ENCODE data around the gene PCP4L1.

Gene PCP4L1

GRCh38 chr1:161260376-161261260 is 2.1 kb downstream of the PCP4L1 start:
- H3K27me3 ChIP-seq (ENCODE audit: control insufficient read depth, insufficient read depth, low read length), result peaks cover 3% of the 10 kb centered on the region
- H3K4me3 ChIP-seq (ENCODE audit: low read length), result no peak overlapping the region
- no peaks in the 10 kb centered on the region for H3K36me3 ChIP-seq (ENCODE audit: control insufficient read depth, insufficient read depth, low read length)
- peak overlapping the region; percentile 36 for H3K27ac ChIP-seq (ENCODE audit: low read depth, low read length)
- no peak overlapping the region for H3K9ac ChIP-seq (ENCODE audit: low read length)
- peaks cover 2% of the 10 kb centered on the region for H3K4me1 ChIP-seq (ENCODE audit: control insufficient read depth, insufficient read depth, low read length)

DNA sequence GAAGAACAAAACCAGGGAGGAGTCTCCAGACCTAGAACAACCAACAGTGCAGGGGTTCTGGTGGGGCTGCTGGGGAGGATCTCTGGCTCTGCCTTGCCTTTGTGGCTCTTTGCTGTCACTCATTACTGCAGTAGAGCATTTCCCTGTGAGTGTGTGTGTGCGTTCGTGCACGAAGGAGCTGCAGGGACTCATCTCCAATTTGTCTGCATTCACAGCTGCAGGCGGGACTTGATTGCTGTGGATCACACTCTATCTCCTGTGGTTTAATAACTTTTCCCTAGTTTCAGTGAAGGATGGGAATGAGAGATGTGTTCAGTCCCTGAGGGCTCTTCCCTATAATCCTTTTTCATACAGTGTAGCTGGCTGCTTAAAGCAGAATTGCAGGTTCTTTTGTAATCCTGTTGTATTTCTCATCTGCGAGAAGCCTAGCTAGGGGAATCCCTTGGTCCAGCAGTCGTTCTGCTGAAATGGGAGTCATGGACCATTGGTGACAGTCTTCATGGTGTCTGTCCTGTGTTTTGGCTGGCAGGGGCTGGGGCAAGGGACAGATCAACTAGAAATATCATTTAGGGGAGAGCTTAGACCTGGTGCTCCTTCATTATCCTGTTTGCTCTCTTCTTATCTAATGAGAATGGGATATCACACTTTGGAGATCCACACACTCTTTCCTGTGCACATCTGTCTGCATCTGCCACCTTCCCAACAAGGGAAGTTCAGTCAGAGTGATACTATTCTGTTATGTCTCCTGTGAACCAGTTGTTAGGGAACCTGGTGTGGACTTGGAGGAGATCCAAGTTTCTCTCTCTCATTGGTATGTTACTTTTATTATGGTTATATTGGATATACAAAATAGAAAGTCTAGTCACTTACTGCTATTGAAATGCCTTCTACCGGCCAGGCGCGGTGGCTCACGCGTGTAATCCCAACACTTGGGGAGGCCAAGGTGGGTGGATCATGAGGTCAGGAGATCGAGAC is 3.0 kb downstream of the PCP4L1 start:
- peaks cover 3% of the 10 kb centered on the region for H3K27me3 ChIP-seq (ENCODE audit: control insufficient read depth, insufficient read depth, low read length)
- H3K9ac ChIP-seq (ENCODE audit: low read length), result no peak overlapping the region
- peaks cover 9% of the 10 kb centered on the region for H3K4me1 ChIP-seq (ENCODE audit: control insufficient read depth, insufficient read depth, low read length)
- H3K36me3 ChIP-seq (ENCODE audit: control insufficient read depth, insufficient read depth, low read length), result no peaks in the 10 kb centered on the region
- no peak overlapping the region for H3K4me3 ChIP-seq (ENCODE audit: low read length)
- peak overlapping the region; percentile 21 for H3K27ac ChIP-seq (ENCODE audit: low read depth, low read length)

DNA sequence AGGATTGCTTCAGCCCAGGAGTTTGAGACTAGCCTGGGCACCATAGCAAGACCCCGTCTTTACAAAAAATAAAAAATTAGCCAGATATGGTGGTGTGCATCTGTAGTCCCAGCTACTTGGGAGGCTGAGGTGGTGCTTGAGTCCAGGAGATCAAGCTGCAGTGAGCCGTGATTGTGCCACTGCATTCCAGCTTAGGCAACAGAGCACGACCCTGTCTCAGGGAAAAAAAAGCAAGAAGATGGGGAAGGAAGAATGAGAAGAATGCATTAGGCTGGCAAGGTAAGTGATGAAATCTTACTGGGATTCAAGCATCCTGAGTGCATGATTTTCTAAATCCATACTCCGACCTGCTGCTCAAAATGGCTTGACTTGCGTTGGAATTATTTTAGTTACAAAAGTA is 6.8 kb downstream of the PCP4L1 start:
- H3K4me3 ChIP-seq (ENCODE audit: low read length), result no peak overlapping the region

GRCh38 chr1:161266202-161266601 is 7.7 kb downstream of the PCP4L1 start:
- no peak overlapping the region for H3K4me3 ChIP-seq (ENCODE audit: low read length)
- H3K4me1 ChIP-seq (ENCODE audit: control insufficient read depth, insufficient read depth, low read length), result peaks cover 16% of the 10 kb centered on the region
- H3K36me3 ChIP-seq (ENCODE audit: control insufficient read depth, insufficient read depth, low read length), result no peaks in the 10 kb centered on the region
- peak overlapping the region; percentile 63 for H3K27ac ChIP-seq (ENCODE audit: low read depth, low read length)
- H3K27me3 ChIP-seq (ENCODE audit: control insufficient read depth, insufficient read depth, low read length), result no peaks in the 10 kb centered on the region
- H3K9ac ChIP-seq (ENCODE audit: low read length), result no peak overlapping the region

More for the DNA sequence above, 6.8 kb downstream of the PCP4L1 start:
- Histone ChIP-seq H3K4me1 (ENCODE audit: control insufficient read depth, insufficient read depth, low read length) (peaks cover 16% of the 10 kb centered on the region), H3K9ac (ENCODE audit: low read length) (no peak overlapping the region), H3K36me3 (ENCODE audit: control insufficient read depth, insufficient read depth, low read length) (no peaks in the 10 kb centered on the region), H3K27me3 (ENCODE audit: control insufficient read depth, insufficient read depth, low read length) (no peaks in the 10 kb centered on the region), H3K27ac (ENCODE audit: low read depth, low read length) (no peak overlapping the region)

DNA sequence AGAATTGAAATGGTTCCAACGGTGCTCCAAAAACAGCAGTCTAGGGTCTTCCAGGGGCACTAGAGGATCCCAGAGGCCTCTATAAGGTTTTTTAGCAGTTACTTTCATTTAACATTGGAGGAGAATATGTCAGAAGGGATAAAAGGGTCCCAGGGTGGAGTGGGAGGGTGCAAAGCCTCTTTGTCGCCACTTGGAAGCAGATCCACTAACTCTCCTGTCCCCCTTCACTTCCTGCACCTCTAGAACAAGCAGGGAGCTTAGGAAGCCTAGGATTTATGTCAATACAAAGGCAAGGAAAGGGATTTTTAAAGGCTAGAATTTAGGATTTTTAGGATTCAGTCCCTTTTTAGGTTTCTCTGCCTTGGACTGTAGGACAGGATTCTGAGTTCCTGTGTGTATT is 8.3 kb downstream of the PCP4L1 start:
- H3K27me3 ChIP-seq (ENCODE audit: control insufficient read depth, insufficient read depth, low read length), result no peaks in the 10 kb centered on the region
- H3K27ac ChIP-seq (ENCODE audit: low read depth, low read length), result peak overlapping the region; percentile 63

DNA sequence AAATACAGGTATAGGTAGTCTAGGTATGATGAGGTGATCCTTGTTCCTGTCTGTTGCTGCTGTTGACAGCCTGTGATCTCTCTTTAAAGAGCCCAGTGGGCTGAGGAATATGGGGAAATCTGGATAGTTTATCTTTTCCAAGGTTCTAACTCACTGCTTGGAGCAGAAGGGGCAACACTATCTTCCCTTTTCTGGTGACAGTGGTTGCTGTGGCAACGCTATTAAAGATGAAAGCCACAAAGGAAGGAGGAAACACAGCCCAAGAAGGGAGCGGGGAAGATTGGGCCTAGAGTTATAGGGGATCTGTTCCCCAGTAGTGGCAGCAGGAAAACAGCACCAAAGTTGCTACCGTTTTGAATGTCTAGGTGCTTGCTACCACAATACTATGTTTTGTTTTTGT is 8.8 kb downstream of the PCP4L1 start:
- Histone ChIP-seq H3K27ac (ENCODE audit: low read depth, low read length) (peak overlapping the region; percentile 63), H3K4me1 (ENCODE audit: control insufficient read depth, insufficient read depth, low read length) (peaks cover 14% of the 10 kb centered on the region), H3K9ac (ENCODE audit: low read length) (no peak overlapping the region), H3K36me3 (ENCODE audit: control insufficient read depth, insufficient read depth, low read length) (no peaks in the 10 kb centered on the region), H3K4me3 (ENCODE audit: low read length) (no peak overlapping the region), H3K27me3 (ENCODE audit: control insufficient read depth, insufficient read depth, low read length) (no peaks in the 10 kb centered on the region)

More for the DNA sequence above, 8.3 kb downstream of the PCP4L1 start:
- H3K4me3 ChIP-seq (ENCODE audit: low read length), result no peak overlapping the region
- H3K36me3 ChIP-seq (ENCODE audit: control insufficient read depth, insufficient read depth, low read length), result no peaks in the 10 kb centered on the region
- H3K4me1 ChIP-seq (ENCODE audit: control insufficient read depth, insufficient read depth, low read length), result peaks cover 14% of the 10 kb centered on the region
- no peak overlapping the region for H3K9ac ChIP-seq (ENCODE audit: low read length)

GRCh38 chr1:161273402-161273801 is 14.9 kb downstream of the PCP4L1 start:
- H3K27me3 ChIP-seq (ENCODE audit: control insufficient read depth, insufficient read depth, low read length), result no peaks in the 10 kb centered on the region
- H3K9ac ChIP-seq (ENCODE audit: low read length), result no peak overlapping the region
- H3K36me3 ChIP-seq (ENCODE audit: control insufficient read depth, insufficient read depth, low read length), result no peaks in the 10 kb centered on the region
- no peak overlapping the region for H3K4me3 ChIP-seq (ENCODE audit: low read length)
- H3K27ac ChIP-seq (ENCODE audit: low read depth, low read length), result no peak overlapping the region
- no peaks in the 10 kb centered on the region for H3K4me1 ChIP-seq (ENCODE audit: control insufficient read depth, insufficient read depth, low read length)

DNA sequence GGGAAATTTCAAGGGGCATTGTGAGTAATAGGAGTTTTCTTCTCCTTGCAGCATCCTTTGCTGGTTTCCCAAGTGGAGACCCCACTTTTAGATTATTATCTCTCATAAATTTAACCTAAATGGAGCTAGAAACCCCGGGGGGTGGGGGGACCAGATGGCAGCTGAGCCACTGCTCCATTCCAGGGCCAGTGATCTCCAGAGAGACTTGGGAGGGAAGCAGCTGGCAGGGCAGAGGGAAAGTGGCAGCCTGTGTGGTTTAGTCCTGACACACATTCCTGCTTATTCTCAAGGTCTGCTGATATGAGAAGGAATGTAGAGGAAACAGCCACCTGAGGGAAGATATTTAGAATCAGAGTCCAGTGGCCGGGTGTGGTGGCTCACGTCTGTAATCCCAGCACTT is 16.3 kb downstream of the PCP4L1 start:
- no peak overlapping the region for H3K27ac ChIP-seq (ENCODE audit: low read depth, low read length)
- H3K4me3 ChIP-seq (ENCODE audit: low read length), result no peak overlapping the region
- no peaks in the 10 kb centered on the region for H3K27me3 ChIP-seq (ENCODE audit: control insufficient read depth, insufficient read depth, low read length)
- no peaks in the 10 kb centered on the region for H3K4me1 ChIP-seq (ENCODE audit: control insufficient read depth, insufficient read depth, low read length)
- no peak overlapping the region for H3K9ac ChIP-seq (ENCODE audit: low read length)
- no peaks in the 10 kb centered on the region for H3K36me3 ChIP-seq (ENCODE audit: control insufficient read depth, insufficient read depth, low read length)

DNA sequence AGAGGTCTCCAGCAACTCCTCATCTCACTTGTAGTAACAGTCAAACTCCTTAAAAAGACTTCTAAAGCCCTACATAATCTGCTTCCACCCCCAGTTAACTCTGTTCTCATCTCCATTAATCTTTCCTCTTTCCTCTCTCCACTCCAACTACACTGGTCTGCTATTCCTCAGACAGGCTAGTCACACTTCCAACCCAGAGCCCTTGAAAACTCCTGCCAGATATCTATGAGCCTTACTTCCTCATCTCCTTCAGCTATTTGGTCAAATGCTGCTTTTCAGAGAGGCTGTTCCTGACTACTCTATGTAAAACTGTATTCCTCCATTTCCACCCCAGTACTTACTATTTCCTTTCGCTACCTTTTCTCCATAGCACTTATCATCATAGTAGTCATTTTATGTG is 24.4 kb downstream of the PCP4L1 start:
- H3K36me3 ChIP-seq (ENCODE audit: control insufficient read depth, insufficient read depth, low read length), result no peaks in the 10 kb centered on the region
- no peak overlapping the region for H3K4me3 ChIP-seq (ENCODE audit: low read length)
- H3K4me1 ChIP-seq (ENCODE audit: control insufficient read depth, insufficient read depth, low read length), result no peaks in the 10 kb centered on the region
- H3K9ac ChIP-seq (ENCODE audit: low read length), result no peak overlapping the region
- no peaks in the 10 kb centered on the region for H3K27me3 ChIP-seq (ENCODE audit: control insufficient read depth, insufficient read depth, low read length)
- no peak overlapping the region for H3K27ac ChIP-seq (ENCODE audit: low read depth, low read length)

- Histone ChIP-seq H3K27me3 (ENCODE audit: control insufficient read depth, insufficient read depth, low read length) (no peaks in the 10 kb centered on the region), H3K9ac (ENCODE audit: low read length) (no peak overlapping the region), H3K4me1 (ENCODE audit: control insufficient read depth, insufficient read depth, low read length) (no peaks in the 10 kb centered on the region), H3K36me3 (ENCODE audit: control insufficient read depth, insufficient read depth, low read length) (no peaks in the 10 kb centered on the region), H3K4me3 (ENCODE audit: low read length) (no peak overlapping the region), H3K27ac (ENCODE audit: low read depth, low read length) (no peak overlapping the region)
Observed at GRCh38 chr1:161285113-161285512, 26.6 kb downstream of the PCP4L1 start.

- Histone ChIP-seq H3K27me3 (ENCODE audit: control insufficient read depth, insufficient read depth, low read length) (no peaks in the 10 kb centered on the region), H3K4me1 (ENCODE audit: control insufficient read depth, insufficient read depth, low read length) (no peaks in the 10 kb centered on the region), H3K9ac (ENCODE audit: low read length) (no peak overlapping the region), H3K4me3 (ENCODE audit: low read length) (no peak overlapping the region), H3K36me3 (ENCODE audit: control insufficient read depth, insufficient read depth, low read length) (no peaks in the 10 kb centered on the region), H3K27ac (ENCODE audit: low read depth, low read length) (no peak overlapping the region)
Observed at GRCh38 chr1:161285521-161285920, 27.0 kb downstream of the PCP4L1 start.

DNA sequence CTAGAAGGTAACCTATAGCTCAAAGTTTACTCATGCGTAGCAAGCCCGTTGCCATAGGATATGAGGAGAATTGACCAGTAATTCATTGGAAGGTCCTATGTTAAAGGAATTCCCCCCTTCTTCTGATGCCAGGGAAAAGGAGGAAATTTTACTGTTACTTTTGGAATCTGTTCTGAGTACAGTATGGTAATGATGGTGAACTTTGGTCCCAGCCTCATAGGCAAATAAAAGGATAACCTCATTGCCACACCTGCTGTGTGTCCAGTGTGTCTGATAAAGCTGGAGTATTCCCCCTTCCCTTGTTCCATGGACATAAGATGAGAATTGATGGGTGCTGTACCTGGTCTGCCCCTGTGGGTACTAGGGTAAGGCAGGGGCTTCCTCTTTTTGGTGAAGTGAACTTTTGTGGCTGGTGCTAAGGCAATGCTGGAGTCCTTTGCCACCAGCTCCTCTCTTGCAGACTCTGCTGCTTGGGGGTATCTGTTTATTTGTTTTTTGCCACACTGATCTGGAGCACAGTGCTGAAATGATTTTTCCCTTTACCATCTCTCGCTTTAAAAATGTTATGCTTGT is 29.0 kb downstream of the PCP4L1 start:
- Histone ChIP-seq H3K4me3 (ENCODE audit: low read length) (no peak overlapping the region), H3K9ac (ENCODE audit: low read length) (no peak overlapping the region), H3K36me3 (ENCODE audit: control insufficient read depth, insufficient read depth, low read length) (no peaks in the 10 kb centered on the region), H3K4me1 (ENCODE audit: control insufficient read depth, insufficient read depth, low read length) (no peaks in the 10 kb centered on the region), H3K27me3 (ENCODE audit: control insufficient read depth, insufficient read depth, low read length) (no peaks in the 10 kb centered on the region), H3K27ac (ENCODE audit: low read depth, low read length) (no peak overlapping the region)
